Stimulated activated CD4-positive, alpha-beta T cell treated with anti-CD3 and anti-CD28 coated beads, Interleukin-12 subunit alpha, Interleukin-12 subunit beta, amount 100 ng/mL, for 24 hours (primary cell): Measurements from ENCODE around the gene SLC29A1.
"Not testable (repeated sequence)": the region's sequence is repeated elsewhere in the genome, so short reads cannot be mapped to it uniquely, and the experiment has no call there.

Source experiments
- DNase-seq, 2 experiments: peaks; one replicate each; pipeline ENCODE4 v3.0.0-alpha.2; 2020; ENCODE audit warnings: low read depth in 2 of 2

SLC29A1 gene

DNA sequence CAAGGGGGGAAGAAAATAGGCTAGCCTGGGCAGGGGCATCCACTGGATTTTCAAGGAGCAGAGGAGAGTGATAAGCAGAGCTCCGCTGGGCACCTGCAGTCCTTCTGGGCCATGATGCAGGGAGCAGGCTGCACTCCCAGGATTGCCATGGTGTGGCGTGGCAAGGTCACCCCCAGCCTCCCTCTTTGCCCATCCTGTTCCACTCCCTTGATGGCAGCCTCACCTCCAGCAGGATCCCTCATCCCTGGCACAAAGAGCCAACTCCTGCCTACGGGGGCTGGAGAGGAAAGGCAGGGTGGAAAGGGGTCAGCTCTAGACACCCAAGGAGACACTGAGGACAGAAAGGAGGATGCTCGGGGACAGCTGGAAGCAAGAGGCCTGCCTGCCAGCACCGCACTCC, 29.1 kb upstream of the SLC29A1 start:
- no peak for DNase-seq

DNA sequence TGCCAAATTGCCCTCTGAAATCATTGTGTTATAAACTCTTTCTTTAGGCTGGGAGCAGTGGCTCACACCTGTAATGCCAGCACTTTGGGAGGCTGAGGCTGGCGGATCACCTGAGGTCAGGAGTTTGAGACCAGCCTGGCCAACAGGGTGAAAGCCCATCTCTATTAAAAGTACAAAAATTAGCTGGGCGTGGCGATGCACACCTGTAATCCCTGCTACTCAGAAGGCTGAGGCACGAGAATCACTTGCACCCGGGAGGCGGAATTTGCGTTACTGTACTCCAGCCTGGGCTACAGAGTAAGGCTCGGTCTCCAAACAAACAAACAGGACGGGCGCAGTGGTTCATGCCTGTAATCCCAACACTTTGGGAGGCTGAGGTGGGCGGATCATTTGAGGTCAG, 27.0 kb upstream of the SLC29A1 start:
- not testable (repeated sequence) for DNase-seq

DNA sequence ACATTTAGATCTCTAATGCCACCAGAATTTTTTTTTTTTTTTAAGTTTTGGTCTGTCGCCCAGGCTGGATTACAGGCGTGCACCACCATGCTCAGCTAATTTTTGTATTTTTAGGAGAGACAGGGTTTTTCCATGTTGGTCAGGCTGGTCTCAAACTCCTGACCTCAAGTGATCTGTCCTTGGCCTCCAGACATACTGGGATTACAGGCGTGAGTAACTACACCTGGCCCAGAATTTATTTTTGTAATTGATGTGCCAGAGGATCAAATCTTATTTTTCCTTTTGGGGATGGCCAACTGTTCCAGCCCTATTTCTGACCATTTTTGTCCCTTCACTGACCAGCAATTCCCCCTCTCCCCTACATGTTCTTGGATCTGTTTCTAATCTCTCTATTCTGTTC, 24.7 kb upstream of the SLC29A1 start:
- no peak for DNase-seq

DNA sequence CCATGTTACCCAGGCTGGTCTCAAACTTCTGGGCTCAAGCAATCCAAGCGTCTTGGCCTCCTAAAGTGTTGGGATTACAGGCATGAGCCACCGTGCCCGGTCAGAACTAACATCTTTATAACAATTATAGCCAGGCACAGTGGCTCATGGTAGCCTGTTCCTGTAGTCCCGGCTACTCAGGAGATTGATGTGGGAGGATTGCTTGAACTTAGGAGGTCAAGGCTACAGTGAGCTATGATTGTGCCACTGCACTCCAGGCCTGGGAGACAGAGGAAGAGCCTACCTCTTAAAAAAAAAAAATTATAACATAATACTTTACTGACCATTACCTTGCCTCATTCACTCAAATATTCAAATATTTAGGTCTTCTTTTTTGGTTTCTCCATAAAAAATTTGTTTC, 23.5 kb upstream of the SLC29A1 start:
- no peak for DNase-seq

DNA sequence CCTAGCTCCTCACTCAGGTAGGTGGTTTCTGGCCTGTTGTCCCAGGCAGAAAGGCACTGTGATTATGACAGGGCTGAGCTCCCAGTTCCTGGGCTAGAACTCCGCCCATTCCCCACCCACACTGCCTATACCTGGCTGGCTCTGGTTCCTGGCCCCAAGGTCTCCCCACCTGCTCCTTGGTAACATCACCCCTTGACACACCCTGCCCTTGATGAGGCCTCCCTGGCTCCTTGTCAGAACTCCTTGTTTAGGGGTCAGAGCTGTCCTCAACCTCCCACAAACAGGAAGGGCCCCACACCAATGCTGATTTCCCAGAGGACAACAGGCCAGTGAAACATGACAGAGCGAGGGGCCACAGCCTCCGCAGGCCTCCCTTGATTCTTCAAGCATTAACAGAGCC, 22.2 kb upstream of the SLC29A1 start:
- no peak for DNase-seq

DNA sequence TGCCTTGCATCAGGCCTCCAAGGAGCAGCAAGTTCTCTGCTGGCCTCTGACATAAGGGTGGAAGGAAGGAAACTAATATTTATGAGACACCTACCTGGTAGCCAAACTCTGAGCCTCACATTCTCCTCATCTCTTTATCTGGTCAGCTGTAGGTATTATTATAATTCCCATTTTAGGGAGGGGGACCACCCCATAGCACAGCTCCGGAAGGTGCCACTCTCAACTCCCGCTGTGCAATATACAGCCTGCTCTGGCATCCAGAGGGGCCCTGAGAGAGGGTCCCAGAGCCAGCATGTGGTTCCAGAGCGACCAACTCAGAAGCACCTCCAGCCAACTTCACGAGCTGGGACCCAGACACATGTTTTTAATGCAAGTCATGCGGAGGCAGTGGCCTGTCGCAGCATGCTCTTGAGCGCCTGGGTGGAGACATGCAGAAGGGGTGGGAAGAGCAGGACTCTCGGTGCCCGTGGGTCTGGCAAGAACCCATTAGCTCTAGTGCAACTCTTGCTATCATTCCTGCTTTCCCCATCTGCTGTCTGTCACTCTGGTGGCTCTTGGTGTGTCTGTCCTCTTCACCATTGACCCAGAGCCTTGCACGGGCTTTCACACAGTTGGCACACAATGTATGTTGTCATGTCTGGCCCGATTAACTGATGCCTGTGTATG, 21.6 kb upstream of the SLC29A1 start:
- no peak for DNase-seq

DNA sequence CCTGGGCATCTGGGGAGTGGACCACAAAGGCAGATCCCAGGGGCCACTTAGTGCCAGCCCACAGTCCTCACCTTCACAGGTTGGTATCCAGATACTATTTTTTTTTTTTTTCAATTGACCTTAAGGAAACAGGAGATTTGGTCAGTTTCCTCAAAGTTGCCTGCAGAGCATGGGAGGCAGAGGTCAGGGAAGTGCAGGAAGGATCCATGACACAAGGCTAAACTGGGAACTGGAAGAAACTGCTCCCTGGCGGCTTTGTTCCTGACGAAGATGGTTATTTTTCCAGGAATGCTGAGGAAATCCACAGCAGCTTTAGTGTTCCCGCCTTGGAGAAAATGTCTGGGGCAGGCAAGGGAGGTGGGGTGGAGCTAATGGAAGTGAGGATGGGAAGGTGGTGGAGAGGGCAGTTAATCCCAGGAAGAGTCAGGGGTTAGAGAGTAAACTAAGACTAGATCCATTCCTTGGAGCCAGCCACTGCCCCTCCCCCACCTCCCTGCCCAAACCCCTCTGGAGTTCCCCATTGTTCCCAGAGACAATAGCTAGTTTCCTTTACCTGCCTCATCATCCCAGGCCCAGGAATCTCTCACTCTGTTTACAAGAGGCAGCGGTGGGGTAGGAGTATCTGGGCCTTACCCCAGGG, 20.9 kb upstream of the SLC29A1 start:
- DNase-seq = no peak

DNA sequence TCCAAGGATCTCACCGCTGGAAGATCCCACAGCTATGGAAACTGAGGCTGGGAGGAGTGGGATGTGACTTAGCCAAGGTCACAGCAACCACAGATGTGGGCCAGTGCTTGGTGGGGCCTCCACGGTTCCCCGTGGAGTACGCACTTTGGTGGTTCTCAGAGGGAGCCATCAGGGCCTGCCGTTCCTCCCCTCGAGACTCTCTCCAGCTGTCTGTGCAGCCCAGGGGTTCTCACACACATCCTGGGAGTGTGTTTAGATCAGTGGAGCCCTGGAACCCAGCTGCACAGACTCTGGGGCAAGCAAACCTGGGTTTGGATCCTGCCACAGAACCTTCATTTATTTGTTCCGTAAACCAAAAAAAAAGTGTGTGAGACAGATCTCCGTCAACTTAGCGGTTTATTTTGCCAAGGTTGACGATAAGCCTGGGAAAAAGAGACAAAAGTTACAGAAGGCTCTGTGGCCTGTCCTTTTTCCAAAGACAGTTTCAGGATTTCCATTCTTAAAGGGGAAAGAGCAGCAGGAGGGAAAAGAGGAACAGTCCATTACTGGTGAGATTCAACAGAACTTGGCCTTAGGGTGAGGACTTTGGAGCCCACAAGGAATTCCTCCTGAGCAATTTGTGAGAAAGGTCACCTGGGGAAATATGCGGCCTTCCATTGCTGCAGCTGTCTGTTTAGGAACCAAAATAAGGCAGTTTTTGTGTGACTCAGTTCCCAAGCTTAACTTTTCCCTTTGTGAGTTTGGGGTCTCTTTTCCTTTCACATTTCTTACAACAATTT, 20.2 kb upstream of the SLC29A1 start:
- no peak for DNase-seq

DNA sequence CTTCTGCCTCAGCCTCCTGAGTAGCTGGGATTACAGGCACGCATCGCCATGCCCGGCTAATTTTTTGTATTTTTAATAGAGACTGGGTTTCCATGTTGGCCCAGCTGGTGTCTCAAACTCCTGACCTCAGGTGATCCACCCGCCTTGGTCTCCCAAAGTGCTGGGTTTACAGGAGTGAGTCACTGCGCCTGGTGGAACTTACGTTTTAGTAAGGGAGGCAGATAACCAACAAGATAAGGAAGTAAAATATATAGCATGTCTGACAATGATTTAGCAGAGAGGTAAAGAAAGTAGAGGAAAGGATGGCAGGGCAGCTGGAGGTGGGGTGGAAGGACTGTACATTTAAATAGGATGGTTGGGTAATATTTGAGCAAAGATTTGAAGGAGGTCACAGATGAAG, 19.4 kb upstream of the SLC29A1 start:
- no peak for DNase-seq

DNA sequence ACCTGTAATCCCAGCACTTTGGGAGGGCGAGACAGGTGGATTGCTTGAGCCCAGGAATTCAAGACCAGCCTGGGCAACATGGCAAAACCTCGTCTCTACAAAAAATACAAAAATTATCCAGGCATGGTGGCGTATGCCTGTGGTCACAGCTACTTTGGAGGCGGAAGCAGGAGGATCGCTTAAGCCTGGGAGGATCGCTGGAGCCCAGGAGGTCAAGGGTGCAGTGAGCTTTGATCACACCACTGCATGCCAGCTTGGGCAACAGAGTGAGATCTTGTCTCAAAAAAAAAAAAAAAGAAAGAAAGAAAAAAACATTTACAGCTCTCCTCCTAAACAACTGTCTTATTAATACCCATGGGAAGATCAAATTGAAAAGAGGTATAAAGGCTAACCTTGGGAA, 15.4 kb upstream of the SLC29A1 start:
- no peak for DNase-seq

DNA sequence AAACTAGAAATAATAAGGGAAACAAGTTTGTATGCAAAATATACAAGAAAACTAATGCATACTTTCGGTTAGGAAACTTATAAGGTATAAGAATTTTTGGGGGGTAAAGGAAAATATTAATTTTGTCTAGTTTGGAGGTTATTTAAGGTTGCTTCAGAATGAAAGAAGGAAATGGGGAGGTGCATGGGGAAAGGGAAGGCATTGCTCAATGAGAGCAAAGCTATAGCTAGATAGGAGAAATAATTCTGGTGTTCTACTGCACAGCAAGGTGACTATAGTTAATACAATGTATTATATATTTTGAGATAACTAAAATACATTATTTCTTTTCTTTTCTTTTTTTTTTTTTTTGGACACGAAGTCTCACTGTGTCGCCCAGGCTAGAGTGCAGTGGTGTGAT, 12.1 kb upstream of the SLC29A1 start:
- DNase-seq = no peak

DNA sequence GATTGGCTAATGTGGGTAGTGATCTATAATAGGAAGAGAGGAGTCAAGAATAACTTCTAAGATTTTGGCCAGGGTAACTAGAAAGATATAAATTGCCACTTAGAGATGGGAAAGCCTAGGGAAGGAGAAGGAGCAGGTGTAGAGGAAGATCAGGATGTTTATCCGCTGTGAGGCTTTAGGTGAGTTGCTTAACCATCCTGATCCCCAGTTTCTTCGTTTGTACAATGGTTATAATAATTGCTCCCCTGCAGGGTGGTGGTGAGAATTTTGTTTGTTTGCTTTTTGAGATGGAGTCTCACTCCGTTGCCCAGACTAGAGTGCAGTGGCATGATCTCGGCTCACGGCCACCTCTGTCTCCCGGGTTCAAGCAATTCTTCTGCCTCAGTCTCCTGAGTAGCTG, 9.1 kb upstream of the SLC29A1 start:
- DNase-seq = no peak

DNA sequence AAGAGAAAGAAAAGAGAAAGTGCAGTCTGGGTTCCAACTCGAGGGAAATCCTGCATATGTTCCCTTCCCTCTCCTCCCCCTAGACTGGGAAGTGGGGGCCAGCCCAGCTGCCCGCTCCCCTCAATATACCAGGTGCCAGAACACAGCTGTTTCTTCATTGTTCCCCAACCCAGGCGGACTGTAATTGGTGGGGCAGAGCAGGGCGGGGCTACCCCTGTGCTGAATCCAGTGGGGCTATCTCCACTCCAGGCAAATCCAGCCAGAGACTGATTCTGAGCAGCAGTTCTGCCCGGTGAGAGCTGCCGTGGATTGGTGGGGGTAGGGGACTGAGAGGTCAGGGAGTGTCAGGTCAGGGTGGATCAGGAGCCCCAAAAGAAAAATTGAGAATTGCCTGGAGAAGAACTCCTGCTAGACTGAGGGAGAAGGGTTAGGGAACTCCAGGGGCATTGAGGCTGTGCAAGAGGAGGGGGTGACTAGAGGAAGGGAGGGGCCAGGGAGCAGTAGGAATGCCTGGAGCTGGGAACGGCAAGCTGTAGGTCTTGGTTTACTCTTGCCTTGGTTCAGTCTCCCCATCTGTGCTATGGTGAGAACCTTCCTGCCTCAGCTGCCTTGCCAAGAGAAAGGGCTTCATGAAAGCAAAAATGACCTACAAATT, 6.6 kb upstream of the SLC29A1 start, which contains the start of gene MYMX:
Gene MYMX (plus strand): TSS at position 250 of the 655 bp plus-strand sequence. CDS start 546 bp downstream, outside the sequence.
- DNase-seq = no peak

DNA sequence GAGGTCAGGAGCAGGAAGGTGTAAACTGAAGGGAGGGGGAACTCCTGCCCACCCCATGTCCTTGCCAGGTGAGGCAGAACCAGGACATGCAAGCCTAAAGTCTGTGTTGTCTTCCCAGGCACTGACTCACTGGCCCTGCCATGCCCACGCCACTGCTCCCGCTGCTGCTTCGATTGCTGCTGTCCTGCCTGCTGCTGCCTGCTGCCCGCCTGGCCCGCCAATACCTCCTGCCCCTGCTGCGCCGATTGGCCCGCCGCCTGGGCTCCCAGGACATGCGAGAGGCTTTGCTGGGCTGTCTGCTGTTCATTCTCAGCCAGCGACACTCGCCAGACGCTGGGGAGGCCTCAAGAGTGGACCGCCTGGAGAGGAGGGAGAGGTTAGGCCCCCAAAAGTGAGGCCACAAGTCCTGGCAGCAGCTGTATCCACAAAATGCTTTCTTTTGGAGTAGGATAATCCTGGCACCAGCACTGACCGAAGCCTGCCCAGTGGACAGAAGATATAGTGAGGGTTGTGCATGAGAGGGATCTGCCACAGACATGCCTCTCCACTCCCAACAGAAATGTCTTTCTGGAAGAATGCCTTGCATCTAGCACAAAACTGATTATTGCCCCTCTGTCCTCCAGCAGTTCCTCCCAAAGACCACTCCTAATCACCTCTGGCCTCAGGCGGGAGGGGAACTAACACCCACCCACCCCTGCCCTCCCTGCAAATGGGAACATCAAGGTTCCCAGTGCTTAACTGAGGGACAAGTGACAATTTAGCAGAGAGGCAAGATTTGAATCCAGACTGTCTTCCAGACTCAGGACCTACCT, 5.9 kb upstream of the SLC29A1 start:
- DNase-seq = no peak

DNA sequence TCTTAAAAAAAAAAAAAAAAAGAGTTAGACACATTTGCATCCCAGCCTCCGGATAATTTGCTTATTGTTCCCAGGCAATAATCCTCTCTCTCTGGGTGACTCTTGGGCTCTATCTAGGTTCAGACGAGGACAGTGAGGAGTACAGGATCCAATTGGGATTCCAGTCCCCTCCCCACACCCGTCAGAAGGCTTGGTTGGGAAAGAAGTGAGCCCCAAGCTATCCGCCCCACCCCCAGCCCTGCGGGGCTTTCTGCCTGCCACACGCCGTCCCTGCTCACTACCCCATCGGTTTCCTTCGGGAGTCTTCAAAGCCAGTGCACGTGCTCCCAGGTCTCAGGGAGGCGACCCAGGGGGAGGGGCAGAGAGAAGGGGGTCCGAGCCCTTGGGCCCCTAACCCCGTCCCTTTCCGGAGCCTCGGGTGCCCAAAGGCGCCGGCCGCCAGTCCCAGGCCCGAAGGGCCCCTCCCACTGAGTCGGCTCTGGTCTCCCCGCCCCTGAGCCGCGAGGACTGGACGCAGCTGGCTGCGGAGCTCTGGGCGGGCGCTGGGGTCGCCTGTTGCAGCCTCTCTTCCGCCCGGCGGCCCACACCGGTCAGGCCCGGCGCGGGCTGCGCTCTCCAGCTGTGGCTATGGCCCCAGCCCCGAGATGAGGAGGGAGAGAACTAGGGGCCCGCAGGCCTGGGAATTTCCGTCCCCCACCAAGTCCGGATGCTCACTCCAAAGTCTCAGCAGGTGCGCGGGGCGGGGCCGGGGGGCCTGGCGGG, 4.2 kb upstream of the SLC29A1 start:
- no peak for DNase-seq

DNA sequence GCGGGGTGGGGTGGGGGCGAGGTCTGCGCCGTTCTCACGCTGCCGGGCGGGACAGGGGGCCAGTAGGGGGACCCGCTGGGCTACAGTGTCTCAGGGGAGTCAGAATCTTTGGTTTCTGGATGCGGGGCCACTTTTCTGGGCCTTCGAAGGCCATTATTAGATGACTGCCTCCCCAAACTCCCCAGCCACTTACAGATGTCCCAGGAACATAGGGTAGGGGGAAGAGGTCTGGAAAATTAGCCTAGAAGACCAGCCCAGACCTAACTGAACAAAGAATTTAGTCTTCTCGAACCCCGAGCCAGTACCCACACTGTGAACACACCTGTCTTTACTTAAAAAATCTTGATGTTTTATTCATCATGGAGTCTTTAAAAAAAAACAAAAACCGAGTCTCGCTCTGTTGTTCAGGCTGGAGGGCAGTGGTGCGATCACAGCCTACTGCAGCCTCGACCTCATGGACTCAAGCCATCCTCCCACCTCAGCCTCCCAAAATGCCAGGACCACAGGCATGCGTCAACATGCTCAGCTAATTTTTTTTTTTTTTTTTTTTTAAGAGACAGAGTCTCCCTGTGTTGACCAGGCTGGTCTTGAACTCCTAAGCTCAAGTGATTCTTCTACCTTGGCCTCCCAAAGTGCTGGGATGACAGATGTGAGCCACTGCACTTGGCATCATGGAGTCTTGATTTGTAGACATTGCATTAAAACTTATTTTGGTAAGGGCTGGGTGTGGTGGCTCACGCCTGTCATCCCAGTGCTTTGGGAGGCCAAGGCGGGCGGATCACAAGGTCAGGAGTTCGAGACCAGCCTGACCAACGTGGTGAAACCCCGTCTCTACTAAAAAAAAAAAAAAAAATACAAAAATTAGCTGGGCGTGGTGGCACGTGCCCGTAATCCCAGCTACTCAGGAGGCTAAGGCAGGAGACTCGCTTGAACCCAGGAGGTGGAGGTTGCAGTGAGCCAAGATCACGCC, 3.3 kb upstream of the SLC29A1 start:
- DNase-seq = no peak

DNA sequence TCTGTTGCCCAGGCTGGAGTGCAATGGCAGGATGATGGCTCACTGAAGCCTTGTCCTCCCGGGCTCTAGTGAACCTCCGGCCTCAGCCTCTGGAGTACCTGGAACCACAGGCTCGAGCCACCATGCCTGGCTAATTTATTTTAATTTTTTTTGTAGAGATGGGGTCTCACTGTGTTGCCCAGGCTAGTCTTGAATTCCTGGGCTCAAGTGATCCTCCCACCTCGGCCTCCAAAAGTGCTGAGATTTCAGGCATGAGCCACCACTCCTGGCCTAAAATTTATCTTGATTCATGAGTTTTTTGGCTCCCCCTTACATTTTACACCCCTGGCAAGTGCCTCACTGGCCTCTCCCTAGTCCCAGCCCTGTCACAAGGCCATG, 2.5 kb upstream of the SLC29A1 start:
- DNase-seq = no peak

DNA sequence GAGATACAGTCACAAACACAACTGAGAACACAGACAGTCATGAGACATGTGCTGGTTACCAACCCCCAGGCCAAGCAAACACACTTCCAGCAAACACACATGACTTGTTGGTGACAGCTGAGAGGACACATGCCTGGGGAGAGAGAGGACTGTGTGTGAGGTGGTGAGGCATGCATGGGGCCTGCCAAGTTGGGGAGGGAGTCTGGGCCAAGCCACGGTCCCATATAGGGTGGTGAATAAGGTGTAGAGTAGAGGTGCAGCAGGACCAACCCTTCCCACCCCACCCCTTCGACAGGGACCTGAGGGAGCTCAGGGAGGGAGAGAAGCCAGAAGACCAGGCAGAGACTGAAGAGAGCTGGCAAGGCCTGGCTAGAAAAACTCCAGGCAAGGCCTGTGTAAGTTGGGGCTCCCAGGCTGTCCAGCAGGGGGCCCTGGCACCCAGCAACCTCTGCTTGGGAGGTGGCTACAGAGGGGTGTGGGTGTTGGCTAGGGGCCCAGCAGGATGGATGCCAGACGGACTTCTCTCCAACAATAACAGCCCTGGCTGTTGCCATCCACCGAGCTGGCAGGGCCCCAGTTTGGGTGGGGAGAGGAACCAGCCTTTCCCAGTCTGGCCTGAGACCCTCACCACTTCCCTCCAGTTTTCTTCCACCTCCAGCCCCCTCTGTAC, 2.0 kb upstream of the SLC29A1 start:
- peak; percentile 31 to 71 for DNase-seq

DNA sequence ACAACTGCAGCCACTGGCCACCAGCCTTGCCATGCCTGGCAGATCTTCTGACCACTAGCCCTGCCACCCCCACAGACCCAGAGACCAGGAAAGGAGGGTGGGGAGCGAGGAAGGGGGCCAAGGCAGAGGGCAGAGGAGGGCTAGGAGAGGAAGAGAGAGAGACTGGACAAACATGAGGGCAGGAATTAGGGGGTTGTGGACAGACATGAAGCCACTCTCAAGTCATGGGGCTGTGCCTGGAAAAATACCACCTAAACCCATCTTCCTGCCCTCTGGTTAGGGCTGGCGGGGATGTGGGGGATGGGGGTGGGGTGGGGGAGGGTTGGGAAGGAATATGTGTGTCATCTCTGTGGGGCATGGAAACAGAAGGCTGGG, 1.4 kb upstream of the SLC29A1 start:
- no peak for DNase-seq
